ENCODE data around the gene MAL.

DNA sequence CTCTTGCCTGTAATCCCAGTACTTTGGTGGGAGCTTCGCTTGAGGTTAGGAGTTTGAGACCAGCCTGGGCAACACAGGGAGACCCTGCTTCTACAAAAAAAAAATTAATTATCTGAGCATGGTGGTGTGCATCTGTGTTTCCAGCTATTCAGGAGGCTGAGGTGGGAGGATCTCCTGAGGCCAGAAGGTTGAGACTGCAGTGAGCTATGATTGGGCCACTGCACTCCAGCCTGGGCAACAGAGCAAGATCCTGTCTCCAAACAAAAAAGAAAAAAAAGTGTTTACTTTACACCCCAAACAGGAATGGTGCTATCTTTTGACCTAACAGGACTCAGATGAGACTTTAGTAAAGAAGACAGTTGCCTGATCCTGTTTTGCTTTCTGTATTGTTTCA lies 35.6 kb downstream of the MAL start:
- no peak for TF ChIP-seq CTCF (IDR thresholded peaks at IDR 0.05)
- TF ChIP-seq POLR2A (IDR thresholded peaks at IDR 0.05), result no peak

All from heart left ventricle (tissue), 13 donors.